ENCODE data around the gene ATP2A3. TPM values are rescaled to one million over a fixed set of nuclear protein-coding genes. Genes with fewer than 3 reads are reported as not detected.

The ATP2A3 gene
- polyA plus RNA-seq, 1 donor from 2014 or later: not detected

- no peak for TF ChIP-seq EP300 (conservative IDR thresholded peaks at IDR 0.05; ENCODE audit: poor library complexity, severe bottlenecking)
- TF ChIP-seq, protein P1, sequence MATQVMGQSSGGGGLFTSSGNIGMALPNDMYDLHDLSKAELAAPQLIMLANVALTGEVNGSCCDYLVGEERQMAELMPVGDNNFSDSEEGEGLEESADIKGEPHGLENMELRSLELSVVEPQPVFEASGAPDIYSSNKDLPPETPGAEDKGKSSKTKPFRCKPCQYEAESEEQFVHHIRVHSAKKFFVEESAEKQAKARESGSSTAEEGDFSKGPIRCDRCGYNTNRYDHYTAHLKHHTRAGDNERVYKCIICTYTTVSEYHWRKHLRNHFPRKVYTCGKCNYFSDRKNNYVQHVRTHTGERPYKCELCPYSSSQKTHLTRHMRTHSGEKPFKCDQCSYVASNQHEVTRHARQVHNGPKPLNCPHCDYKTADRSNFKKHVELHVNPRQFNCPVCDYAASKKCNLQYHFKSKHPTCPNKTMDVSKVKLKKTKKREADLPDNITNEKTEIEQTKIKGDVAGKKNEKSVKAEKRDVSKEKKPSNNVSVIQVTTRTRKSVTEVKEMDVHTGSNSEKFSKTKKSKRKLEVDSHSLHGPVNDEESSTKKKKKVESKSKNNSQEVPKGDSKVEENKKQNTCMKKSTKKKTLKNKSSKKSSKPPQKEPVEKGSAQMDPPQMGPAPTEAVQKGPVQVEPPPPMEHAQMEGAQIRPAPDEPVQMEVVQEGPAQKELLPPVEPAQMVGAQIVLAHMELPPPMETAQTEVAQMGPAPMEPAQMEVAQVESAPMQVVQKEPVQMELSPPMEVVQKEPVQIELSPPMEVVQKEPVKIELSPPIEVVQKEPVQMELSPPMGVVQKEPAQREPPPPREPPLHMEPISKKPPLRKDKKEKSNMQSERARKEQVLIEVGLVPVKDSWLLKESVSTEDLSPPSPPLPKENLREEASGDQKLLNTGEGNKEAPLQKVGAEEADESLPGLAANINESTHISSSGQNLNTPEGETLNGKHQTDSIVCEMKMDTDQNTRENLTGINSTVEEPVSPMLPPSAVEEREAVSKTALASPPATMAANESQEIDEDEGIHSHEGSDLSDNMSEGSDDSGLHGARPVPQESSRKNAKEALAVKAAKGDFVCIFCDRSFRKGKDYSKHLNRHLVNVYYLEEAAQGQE (IDR thresholded peaks at IDR 0.05; ENCODE audit: borderline replicate concordance): no peak
- no peak overlapping the region for H3K4me2 ChIP-seq (ENCODE audit: low read length)
- no peak overlapping the region for H3K9ac ChIP-seq (ENCODE audit: low read length)
- H3K4me3 ChIP-seq (ENCODE audit: low read length): no peak overlapping the region
- no peaks in the 10 kb centered on the region for H3K27me3 ChIP-seq (ENCODE audit: insufficient read depth, low read depth, low read length)
- no peaks in the 10 kb centered on the region for H3K9me2 ChIP-seq (ENCODE audit: insufficient read depth, low read length)
- peaks cover 3% of the 10 kb centered on the region for H3K9me3 ChIP-seq (ENCODE audit: low read length)
- no peak overlapping the region for H3K27ac ChIP-seq (ENCODE audit: low read length)
- H4K20me1 ChIP-seq (ENCODE audit: insufficient read depth): no peaks in the 10 kb centered on the region
- no peaks in the 10 kb centered on the region for H3F3A ChIP-seq (ENCODE audit: insufficient read depth, low read length, poor library complexity, severe bottlenecking)
- no peaks in the 10 kb centered on the region for H3K79me2 ChIP-seq (replicated peaks; ENCODE audit: insufficient read depth, low read length)
- no peaks in the 10 kb centered on the region for H3K36me3 ChIP-seq (ENCODE audit: insufficient read depth, low read length)
- H2AFZ ChIP-seq (ENCODE audit: low read depth, low read length): no peak overlapping the region
These were observed 12.5 kb upstream of the ATP2A3 start for GRCh38 chr17:3976675-3977171.

- Histone ChIP-seq H3K9me2 (ENCODE audit: insufficient read depth, low read length) (no peaks in the 10 kb centered on the region), H3K27ac (ENCODE audit: low read length) (no peak overlapping the region), H3K36me3 (ENCODE audit: insufficient read depth, low read length) (no peaks in the 10 kb centered on the region), H3K9ac (ENCODE audit: low read length) (no peak overlapping the region), H4K20me1 (ENCODE audit: insufficient read depth) (no peaks in the 10 kb centered on the region), H3K9me3 (ENCODE audit: low read length) (peaks cover 3% of the 10 kb centered on the region), H2AFZ (ENCODE audit: low read depth, low read length) (no peak overlapping the region), H3K79me2 (replicated peaks; ENCODE audit: insufficient read depth, low read length) (no peaks in the 10 kb centered on the region), H3F3A (ENCODE audit: insufficient read depth, low read length, poor library complexity, severe bottlenecking) (no peaks in the 10 kb centered on the region), H3K4me3 (ENCODE audit: low read length) (no peak overlapping the region), H3K4me2 (ENCODE audit: low read length) (no peak overlapping the region), H3K27me3 (ENCODE audit: insufficient read depth, low read depth, low read length) (no peaks in the 10 kb centered on the region)
- TF ChIP-seq POLR2AphosphoS5 (IDR thresholded peaks at IDR 0.05): no peak
- no peak for TF ChIP-seq MXI1 (conservative IDR thresholded peaks at IDR 0.05; ENCODE audit: poor library complexity, severe bottlenecking)
- TF ChIP-seq RAD21 (conservative IDR thresholded peaks at IDR 0.05): no peak
- TF ChIP-seq, protein P2, sequence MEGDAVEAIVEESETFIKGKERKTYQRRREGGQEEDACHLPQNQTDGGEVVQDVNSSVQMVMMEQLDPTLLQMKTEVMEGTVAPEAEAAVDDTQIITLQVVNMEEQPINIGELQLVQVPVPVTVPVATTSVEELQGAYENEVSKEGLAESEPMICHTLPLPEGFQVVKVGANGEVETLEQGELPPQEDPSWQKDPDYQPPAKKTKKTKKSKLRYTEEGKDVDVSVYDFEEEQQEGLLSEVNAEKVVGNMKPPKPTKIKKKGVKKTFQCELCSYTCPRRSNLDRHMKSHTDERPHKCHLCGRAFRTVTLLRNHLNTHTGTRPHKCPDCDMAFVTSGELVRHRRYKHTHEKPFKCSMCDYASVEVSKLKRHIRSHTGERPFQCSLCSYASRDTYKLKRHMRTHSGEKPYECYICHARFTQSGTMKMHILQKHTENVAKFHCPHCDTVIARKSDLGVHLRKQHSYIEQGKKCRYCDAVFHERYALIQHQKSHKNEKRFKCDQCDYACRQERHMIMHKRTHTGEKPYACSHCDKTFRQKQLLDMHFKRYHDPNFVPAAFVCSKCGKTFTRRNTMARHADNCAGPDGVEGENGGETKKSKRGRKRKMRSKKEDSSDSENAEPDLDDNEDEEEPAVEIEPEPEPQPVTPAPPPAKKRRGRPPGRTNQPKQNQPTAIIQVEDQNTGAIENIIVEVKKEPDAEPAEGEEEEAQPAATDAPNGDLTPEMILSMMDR (IDR thresholded peaks at IDR 0.05; ENCODE audit: poor library complexity, severe bottlenecking): no peak
- TF ChIP-seq, protein P1 (IDR thresholded peaks at IDR 0.05; ENCODE audit: borderline replicate concordance): no peak
- TF ChIP-seq TAF1 (IDR thresholded peaks at IDR 0.05; ENCODE audit: low read depth): no peak
- TF ChIP-seq SMC3 (conservative IDR thresholded peaks at IDR 0.05; ENCODE audit: poor library complexity): no peak
- no peak for TF ChIP-seq EP300 (conservative IDR thresholded peaks at IDR 0.05; ENCODE audit: poor library complexity, severe bottlenecking)
- TF ChIP-seq EZH2 (IDR thresholded peaks at IDR 0.05; ENCODE audit: borderline replicate concordance, insufficient read depth, low read length, poor library complexity, severe bottlenecking): no peak
These were observed 10.7 kb upstream of the ATP2A3 start for GRCh38 chr17:3974980-3975379.

Measured in neural cell (in vitro differentiated cells).